HG03558 (cell line): ENCODE results near the gene YPEL4.
"Not testable (repeated sequence)": the region's sequence is repeated elsewhere in the genome, so short reads cannot be mapped to it uniquely, and the experiment has no call there.

Experiments
- ATAC-seq: cut with Tn5 transposase; IDR thresholded peaks from one replicate; pipeline ENCODE4 v1.9.1; 2021; ENCODE audit warnings: moderate number of reproducible peaks; ENCODE audit not compliant: unreplicated experiment; ENCODE audit errors: extremely low read depth

Gene YPEL4, protein sequence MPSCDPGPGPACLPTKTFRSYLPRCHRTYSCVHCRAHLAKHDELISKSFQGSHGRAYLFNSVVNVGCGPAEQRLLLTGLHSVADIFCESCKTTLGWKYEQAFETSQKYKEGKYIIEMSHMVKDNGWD

GRCh38 chr11:57649826-57650738 lies at the start of gene YPEL4:
Gene YPEL4 (minus strand): TSS chr11:57649912. CDS start chr11:57647107, 2,805 bp downstream.
- no peak for ATAC-seq

- ATAC-seq, result no peak
These were observed 49.2 kb upstream of the YPEL4 start for GRCh38 chr11:57698843-57699365.

- ATAC-seq, result not testable (repeated sequence)
These were observed 40.8 kb upstream of the YPEL4 start for GRCh38 chr11:57690474-57690873.

- ATAC-seq, result no peak
These were observed 31.5 kb upstream of the YPEL4 start for GRCh38 chr11:57681168-57681567.

DNA sequence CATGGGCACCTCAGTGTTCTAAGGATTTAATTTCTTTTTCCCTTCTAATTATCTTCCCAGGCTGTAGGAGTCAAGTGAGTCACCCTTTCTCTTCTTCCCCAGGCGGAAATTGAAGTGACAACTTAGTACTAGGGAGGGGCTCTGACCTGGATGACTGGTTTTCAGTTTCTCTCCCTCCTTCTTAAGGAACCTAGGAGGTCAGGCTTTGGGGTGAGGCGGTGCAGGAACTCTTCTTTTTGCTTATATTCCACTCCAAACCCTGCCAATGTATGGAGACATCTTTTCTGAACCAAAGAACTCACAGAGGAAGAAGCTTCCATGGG lies 30.8 kb upstream of the YPEL4 start:
- ATAC-seq, result no peak

GRCh38 chr11:57679396-57679795 lies 29.7 kb upstream of the YPEL4 start:
- ATAC-seq, result no peak

DNA sequence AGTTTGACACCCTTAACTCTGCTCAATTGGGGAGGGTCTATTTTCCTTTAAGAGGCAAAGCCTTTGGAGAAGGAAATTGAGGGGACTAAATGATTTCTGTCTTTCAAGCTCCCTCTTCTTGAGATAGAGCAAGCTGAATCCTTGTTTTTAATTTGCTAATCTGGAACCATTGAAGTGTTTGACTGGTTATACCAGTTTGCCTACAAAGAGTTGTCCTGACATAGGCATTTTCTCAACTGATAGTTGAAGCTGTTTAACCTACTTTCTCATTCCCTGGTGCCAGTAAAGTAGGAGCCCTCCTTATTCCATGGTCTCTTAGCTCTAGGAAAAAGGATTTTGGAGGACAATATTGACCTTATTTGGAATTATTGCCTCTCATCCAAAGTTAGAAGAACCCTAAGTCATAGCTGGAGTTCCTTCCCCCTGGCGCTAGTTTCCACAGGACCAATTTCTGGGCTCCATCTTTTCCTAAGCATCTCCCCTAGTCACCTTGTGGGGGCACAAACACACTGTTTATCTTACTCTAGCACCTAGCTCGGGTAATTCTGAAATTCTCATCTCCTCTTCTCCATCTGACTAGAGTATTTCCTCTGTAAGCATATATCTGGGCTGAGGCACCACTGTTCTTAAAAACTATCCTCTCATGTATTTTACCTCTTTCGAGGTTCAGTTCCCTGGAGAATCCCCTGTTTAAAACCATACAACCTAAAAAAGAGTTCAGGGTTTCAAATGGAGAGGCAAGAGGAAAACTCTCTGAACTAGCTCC lies 25.6 kb upstream of the YPEL4 start:
- no peak for ATAC-seq

DNA sequence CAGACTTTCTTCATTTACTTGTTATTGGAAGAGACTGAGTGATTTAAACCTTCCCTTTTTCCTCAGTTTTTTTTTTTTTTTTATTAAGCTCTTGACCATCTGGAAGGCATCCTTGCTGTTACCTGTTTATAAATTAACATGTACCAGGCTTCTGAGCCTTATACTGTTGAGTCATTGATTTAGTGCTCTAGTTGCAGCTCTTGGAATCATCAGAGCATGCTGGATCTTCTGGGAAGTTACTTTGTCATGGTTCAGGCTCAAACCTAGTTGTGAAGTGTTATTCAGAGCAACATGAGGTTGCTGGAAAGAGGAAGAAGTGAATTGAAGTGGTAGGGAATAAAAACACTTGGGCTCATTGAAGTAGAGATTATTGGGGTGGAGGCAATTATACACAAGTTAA lies 24.5 kb upstream of the YPEL4 start:
- no peak for ATAC-seq

- ATAC-seq, result no peak
These were observed 18.7 kb upstream of the YPEL4 start for GRCh38 chr11:57668434-57668782.

DNA sequence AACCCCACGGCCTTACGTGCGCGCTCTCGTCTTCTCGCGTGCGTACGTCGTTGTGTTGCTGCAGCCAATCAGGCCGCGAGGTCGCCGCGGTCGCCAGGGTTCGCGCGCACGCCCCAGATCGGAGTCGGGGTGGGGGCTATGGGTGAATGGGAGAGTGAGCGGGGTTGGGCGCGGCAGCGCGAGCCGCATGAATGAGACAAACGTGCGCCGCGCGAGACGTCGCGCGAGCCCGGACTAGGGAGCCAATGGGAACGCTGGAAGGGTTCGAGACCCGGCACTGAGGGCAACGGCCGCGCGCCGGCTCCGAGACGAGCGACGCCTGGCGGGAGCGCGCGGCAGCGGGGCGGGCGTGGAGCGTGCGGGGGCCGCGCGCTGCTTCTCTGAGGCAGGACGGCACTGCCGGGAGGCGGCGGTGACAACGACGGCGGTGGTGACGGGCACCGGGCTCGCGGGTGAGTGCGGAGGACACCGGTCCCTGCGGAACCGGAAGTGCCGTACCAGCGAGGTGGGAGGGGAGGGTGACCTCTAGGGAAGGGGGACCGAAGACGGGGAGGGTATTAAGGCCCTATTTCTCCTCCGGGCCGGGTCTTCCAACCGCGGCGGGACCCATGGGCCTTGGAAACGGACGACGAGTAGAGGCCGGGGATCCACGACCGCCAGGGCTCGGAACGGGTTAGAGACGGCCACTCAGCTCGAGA lies 18.2 kb upstream of the YPEL4 start, which contains the start of gene ZDHHC5:
TSS of gene ZDHHC5 (plus strand) at position 379 of the 698 bp plus-strand sequence. CDS start 4,977 bp downstream, outside the sequence.
- peak; percentile 78 for ATAC-seq

DNA sequence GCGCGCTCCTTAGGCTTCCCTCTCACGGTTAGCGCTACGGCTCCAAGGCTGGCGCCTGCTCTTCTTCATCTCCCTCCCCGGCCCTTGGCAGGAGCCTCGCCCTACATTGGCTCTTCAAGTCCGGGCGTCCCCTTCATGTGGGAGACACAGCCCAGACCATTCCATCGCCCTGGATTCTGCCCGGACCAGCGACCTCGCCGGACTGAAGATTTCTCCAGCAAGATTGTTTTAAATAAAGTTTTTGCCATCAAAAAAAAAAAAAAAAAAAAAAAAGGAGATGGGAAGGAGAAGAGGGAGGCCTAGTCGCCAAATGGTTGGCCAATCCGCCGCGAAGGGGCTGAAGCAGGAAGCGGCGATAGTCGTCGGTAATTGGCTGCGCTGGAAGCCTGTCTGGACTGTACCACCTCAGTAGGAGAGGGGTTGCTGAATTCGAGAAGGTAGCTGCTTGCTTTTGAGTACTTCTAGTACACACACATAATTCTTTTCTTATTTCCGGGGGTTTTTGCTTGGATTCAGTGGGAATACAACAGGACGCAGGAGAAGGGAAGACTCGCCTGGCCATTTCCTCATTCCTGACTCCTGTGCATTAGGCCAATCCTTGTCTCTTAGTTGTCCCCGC lies 17.5 kb upstream of the YPEL4 start:
- peak; percentile 39 for ATAC-seq

DNA sequence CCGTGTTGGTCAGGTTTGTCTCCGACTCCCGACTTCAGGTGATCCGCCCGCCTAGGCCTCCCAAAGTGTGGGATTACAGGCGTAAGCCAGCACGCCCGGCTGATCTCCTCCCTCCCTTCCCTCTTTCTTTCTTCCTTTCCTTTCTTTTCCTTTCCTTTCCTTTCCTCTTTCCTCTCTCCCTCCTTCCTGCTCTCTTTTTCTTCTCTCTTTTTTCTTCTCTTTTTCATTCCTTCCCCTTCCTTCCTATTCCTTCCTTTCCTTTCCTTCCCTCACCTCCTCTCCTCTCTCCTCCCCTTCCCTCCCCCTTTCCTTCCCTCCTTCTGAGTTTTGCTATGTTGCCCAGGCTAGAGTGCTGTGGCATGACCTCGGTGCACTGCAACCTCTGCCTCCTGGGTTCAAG lies 14.3 kb upstream of the YPEL4 start:
- no peak for ATAC-seq

GRCh38 chr11:57662893-57663292 lies 13.2 kb upstream of the YPEL4 start:
- no peak for ATAC-seq

DNA sequence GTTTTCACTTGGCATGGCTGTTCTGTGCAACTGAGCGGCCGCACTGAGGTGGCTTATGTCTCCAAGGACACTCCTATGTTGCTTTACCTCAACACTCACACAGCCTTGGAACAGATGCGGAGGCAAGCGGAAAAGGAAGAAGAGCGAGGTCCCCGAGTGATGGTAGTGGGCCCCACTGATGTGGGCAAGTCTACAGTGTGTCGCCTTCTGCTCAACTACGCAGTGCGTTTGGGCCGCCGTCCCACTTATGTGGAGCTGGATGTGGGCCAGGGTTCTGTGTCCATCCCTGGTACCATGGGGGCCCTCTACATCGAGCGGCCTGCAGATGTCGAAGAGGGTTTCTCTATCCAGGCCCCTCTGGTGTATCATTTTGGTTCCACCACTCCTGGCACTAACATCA lies 10.0 kb upstream of the YPEL4 start:
- ATAC-seq, result no peak

DNA sequence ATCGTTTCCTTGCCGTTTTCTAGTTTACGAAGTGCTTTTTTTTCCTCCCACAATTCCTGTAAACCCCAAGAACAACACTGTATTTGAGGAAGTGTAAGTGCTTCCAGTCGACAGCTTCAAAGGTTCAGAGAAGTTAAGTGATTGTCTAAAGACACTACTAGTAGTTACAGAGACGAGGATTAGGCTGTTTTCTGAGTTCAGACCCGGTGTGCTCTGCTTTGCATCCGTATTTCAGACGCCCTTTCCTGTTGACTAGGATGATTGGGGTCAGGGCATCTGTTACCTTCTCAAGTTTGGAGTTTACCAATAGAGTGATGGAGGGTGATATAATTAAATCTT lies 8.3 kb upstream of the YPEL4 start:
- ATAC-seq, result no peak

DNA sequence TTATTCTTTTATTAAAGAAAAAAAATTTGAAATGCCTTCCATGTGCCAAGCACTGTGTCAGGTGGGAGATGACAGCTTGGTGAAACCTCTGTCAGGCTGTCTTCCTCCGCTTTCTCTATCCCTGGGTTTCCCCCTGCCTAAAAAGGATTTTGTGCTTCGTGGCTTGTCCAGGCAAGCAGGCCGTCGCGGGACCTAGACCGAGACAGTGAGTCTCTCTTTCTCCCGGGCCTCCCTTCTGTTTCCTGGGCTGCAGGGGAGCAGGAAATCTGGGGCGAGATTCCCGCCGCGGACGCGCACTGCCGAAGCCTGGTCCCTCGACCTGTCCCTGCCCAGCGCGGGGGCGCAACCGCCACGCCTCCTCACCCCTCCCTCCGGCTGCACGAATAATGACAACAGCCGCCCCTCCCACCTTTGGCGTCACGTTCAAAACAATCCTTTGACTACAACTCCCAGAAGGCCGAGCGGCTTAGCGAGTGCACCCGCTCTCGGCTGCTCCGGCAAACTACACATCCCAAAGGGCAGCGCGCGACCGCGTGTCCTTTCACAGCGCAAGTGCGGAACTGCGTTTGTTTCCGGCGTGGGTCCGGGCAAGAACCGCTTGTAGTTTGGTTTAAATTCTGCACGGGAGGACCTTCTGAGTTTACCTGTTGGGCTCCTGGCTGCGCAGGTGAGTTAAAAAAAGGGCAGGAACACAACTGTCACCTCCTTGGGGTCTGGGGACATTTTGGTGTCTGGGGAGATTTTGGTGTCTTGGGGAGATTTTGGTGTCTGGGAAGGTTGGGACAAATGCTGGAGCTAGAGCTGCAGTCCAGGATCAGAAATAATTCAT lies 7.7 kb upstream of the YPEL4 start, which contains the start of gene CLP1:
TSS of gene CLP1 (plus strand) at position 569 of the 829 bp plus-strand sequence. CDS start 1,715 bp downstream, outside the sequence.
- peak; percentile 99 for ATAC-seq

- no peak for ATAC-seq
These were observed 7.1 kb upstream of the YPEL4 start for GRCh38 chr11:57656885-57657193.

DNA sequence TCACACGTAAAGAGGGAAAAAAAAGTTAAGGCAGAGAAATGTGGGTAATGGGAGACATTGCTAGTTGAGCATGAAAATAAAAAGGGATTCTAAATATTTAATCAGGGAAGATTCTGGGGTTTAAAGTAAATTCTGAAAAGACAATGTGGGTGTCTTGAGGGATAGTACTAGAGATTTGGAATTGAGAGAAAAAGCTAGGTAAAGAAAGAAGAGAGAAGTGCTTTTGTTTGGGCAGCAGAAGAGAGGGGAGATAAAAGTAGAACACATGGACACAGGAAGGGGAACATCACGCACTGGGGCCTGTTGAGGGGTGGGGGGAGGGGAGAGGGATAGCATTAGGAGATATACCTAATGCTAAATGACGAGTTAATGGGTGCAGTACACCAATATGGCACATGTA lies 3.5 kb upstream of the YPEL4 start:
- no peak for ATAC-seq

DNA sequence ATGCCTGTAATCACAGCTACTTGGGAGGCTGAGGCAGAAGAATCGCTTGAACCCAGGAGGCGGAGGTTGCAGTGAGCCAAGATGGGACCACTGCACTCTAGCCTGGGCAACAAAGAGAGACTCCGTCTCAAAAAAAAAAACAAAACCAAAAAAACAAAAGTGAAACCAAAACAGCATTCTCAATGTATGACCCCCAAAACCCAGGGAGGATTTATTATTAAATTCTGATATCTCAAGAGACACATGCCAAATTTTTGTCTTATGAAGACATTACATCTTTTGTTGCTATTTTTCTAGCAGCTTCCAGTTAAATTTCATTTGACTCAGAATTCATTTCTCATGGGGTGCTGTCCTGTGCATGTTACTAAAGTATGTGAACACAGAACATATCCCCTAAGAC lies 3.0 kb upstream of the YPEL4 start:
- no peak for ATAC-seq
